ENCODE results near the gene DNAJA1. TPM values are rescaled to one million over a fixed set of nuclear protein-coding genes. Genes with fewer than 3 reads are reported as not detected.
"Not testable (repeated sequence)": the region's sequence is repeated elsewhere in the genome, so short reads cannot be mapped to it uniquely, and the experiment has no call there.

The DNAJA1 gene
- total RNA-seq, 2 donors from 2014 or later, result 64.4 to 74.9 TPM

DNA sequence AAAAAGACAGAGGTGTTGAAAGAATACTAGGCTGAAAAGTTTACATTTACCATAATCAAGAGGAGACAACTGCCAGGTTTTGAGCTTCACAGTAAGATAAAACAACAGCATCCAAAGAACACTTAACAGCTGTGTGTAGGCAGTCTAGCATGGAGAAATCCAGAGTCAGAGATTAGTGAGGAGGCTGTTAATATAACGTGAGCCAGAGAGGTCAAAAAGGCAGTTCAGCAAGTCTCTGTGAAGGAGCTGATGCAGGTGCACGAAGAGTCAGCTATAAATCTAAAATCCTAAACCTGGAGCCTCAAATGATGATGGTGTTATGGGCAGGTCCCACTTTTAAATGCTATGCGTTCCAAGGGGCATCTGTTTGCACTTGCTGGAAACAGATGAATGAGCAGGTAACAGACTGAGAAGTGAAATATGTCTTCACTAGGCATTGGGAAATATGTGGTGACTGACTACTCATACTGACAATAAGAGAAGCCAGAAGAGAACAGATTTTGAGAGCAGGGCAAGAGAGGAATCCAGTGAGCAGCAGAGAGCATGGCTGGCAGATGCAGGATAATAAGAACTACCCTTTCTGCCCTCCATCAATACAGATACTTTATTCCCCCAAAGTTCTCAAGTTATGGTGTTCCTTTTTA, 32.4 kb upstream of the DNAJA1 start:
- no peak for DNase-seq (ENCODE audit: low spot score)
- no peaks in the 10 kb centered on the region for H3K27me3 ChIP-seq
- H3K27ac ChIP-seq, result peak overlapping the region in 1 of 2 donors; percentile 32
- TF ChIP-seq CTCF (IDR thresholded peaks at IDR 0.05), result no peak
- no peaks in the 10 kb centered on the region for H3K9me3 ChIP-seq
- peaks cover 0 to 14% of the 10 kb centered on the region in 2 donors for H3K4me1 ChIP-seq
- no peak overlapping the region for H3K4me3 ChIP-seq
- H3K36me3 ChIP-seq, result peaks cover 42% of the 10 kb centered on the region

- not testable (repeated sequence) for DNase-seq (ENCODE audit: low spot score); H3K9me3 ChIP-seq; H3K27me3 ChIP-seq
- peak overlapping the region; percentile 71 to 90 for H3K4me3 ChIP-seq
- peak overlapping the region; percentile 88 to 89 for H3K27ac ChIP-seq
- H3K4me1 ChIP-seq, result peaks cover 0 to 18% of the 10 kb centered on the region in 2 donors
- H3K36me3 ChIP-seq, result peaks cover 15% of the 10 kb centered on the region
Observed at GRCh38 chr9:33000682-33001055, 24.4 kb upstream of the DNAJA1 start.

DNA sequence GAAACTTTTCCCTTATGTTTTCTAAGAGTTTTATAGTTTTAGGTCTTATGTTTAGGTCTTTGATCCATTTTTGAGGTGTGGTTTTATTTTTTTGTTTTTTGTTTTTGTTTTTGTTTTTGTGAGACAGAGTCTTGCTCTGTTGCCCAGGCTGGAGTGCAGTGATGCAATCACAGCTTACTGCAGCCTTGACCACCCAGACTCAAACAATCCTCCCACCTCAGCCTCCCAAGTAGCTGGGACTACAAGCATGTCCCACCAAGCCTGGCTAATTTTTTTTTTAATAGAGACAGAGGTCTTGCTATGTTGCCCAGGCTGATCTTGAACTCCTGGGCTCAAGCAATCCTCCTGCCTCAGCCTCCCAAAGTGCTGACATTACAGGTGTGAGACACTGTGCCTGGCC, 19.7 kb upstream of the DNAJA1 start:
- not testable (repeated sequence) for H3K4me3 ChIP-seq; H3K36me3 ChIP-seq; H3K9me3 ChIP-seq; H3K27ac ChIP-seq; H3K27me3 ChIP-seq; DNase-seq (ENCODE audit: low spot score)
- H3K4me1 ChIP-seq, result peaks cover 0 to 13% of the 10 kb centered on the region in 2 donors

GRCh38 chr9:33007755-33008154, 17.3 kb upstream of the DNAJA1 start:
- H3K9me3 ChIP-seq, result no peaks in the 10 kb centered on the region
- no peak for DNase-seq (ENCODE audit: low spot score)
- H3K36me3 ChIP-seq, result no peaks in the 10 kb centered on the region
- no peak overlapping the region for H3K27ac ChIP-seq
- H3K4me1 ChIP-seq, result no peaks in the 10 kb centered on the region
- no peaks in the 10 kb centered on the region for H3K27me3 ChIP-seq
- no peak overlapping the region for H3K4me3 ChIP-seq
- no peak for TF ChIP-seq CTCF (IDR thresholded peaks at IDR 0.05)

DNA sequence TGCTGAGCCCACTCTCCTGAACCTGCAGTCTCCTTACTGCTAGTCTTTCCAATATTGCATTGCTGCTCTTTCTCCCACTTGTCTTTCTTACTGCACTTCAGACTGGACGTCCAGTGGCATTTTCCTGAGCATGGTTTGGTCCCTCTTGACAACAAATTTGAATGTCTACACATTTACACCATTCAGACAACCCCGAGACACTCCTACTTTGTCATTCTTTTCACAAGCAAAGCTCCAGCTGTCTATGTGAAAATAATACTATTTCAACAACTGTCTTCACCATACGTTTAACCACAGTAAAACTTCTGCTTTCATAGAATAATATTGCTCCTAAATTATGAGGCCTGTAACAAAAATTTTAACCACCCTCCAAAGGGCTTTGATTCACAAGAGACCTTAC, 13.2 kb upstream of the DNAJA1 start:
- Histone ChIP-seq H3K4me1 (no peaks in the 10 kb centered on the region), H3K9me3 (no peaks in the 10 kb centered on the region), H3K27me3 (no peaks in the 10 kb centered on the region), H3K4me3 (no peak overlapping the region), H3K27ac (no peak overlapping the region), H3K36me3 (no peaks in the 10 kb centered on the region)
- TF ChIP-seq CTCF (IDR thresholded peaks at IDR 0.05), result no peak
- DNase-seq (ENCODE audit: low spot score), result no peak

GRCh38 chr9:33012328-33013069, 12.6 kb upstream of the DNAJA1 start:
- H3K4me3 ChIP-seq, result no peak overlapping the region
- TF ChIP-seq CTCF (IDR thresholded peaks at IDR 0.05), result no peak
- no peaks in the 10 kb centered on the region for H3K36me3 ChIP-seq
- no peaks in the 10 kb centered on the region for H3K9me3 ChIP-seq
- no peak for DNase-seq (ENCODE audit: low spot score)
- H3K27me3 ChIP-seq, result no peaks in the 10 kb centered on the region
- H3K4me1 ChIP-seq, result no peaks in the 10 kb centered on the region
- H3K27ac ChIP-seq, result no peak overlapping the region

Data from right atrium auricular region (tissue), 2 donors.